Endothelial cell of umbilical vein (primary cell): ENCODE measurements around the gene OPCML. TPM values are rescaled to one million over a fixed set of nuclear protein-coding genes. Genes with fewer than 3 reads are reported as not detected.

Experiments used
- BruUV-seq: library from RNA; stranded (reverse); fragments of 400-500 nt; replicated peaks from 2 replicates; lab custom pipeline; 2021; lab: Mats Ljungman, UMichigan
- CTCF ChIA-PET: fragments of 300-600, 350-600 bp; sonication (Branson Sonifier 250); formaldehyde crosslinking; loops from one replicate; lab custom pipeline; 2021; ENCODE audit warnings: antibody characterized with exemption, inconsistent platforms; lab: Charles Lee
- POLR2A ChIA-PET: fragments of 300-600, 350-600 bp; sonication (Branson Sonifier 250); formaldehyde crosslinking; loops from one replicate; lab custom pipeline; 2021; ENCODE audit warnings: antibody characterized with exemption, inconsistent platforms; lab: Charles Lee
- DNase-seq: peaks from one replicate; pipeline ENCODE4 v3.0.0-alpha.2; 2011; ENCODE audit warnings: low read depth, low spot score
- FAIRE-seq: peaks from 2 replicates; lab custom pipeline; 2011; peaks lifted over from hg19 to GRCh38; lab: Jason Lieb, UNC
- H2AFZ ChIP-seq: 2 replicates; pipeline ENCODE4 v1.6.0; 2012; ENCODE audit warnings: low read depth, low read length, control low read depth, inconsistent platforms
- H3K27ac ChIP-seq: 2 replicates; pipeline ENCODE4 v1.5.1; 2011; ENCODE audit warnings: low read depth, mild to moderate bottlenecking, control low read depth, low read length, moderate library complexity; ENCODE audit not compliant: insufficient read depth
- H3K27me3 ChIP-seq, 2 experiments: 2 replicates each; pipeline versions ENCODE4 v1.6.0 to v1.6.1; 2011; ENCODE audit warnings: low read length in 2 of 2, mixed read lengths in 1 of 2; ENCODE audit not compliant: control insufficient read depth in 2 of 2, insufficient read depth in 2 of 2
- H3K36me3 ChIP-seq, 2 experiments: 2 replicates in 1 of 2; 3 replicates in 1 of 2; pipeline ENCODE4 v1.5.1; 2011; ENCODE audit warnings: low read length in 2 of 2, mild to moderate bottlenecking in 1 of 2, moderate library complexity in 1 of 2; ENCODE audit not compliant: control insufficient read depth in 2 of 2, insufficient read depth in 2 of 2; ENCODE audit errors: extremely low read depth in 1 of 2
- H3K4me1 ChIP-seq: 3 replicates; pipeline ENCODE4 v1.5.1; 2011; ENCODE audit warnings: mild to moderate bottlenecking, low read length; ENCODE audit not compliant: control insufficient read depth, insufficient read depth; ENCODE audit errors: extremely low read depth
- H3K4me2 ChIP-seq: 2 replicates; pipeline ENCODE4 v1.6.1; 2011; ENCODE audit warnings: low read length, control low read depth, mixed read lengths; ENCODE audit not compliant: insufficient read depth
- H3K4me3 ChIP-seq, 3 experiments: fragments of 200-600 bp in 1 of 3; sonication (generic), shearing (Covaris generic) in 1 of 3; replicated peaks in 1 of 3; 2 replicates each; pipeline ENCODE4 v1.5.1; 2011 to 2016; ENCODE audit warnings: control low read depth in 3 of 3, low read length in 3 of 3, mild to moderate bottlenecking in 2 of 3, inconsistent platforms in 1 of 3, low read depth in 1 of 3, moderate library complexity in 1 of 3; ENCODE audit not compliant: insufficient read depth in 1 of 3
- H3K79me2 ChIP-seq: 2 replicates; pipeline ENCODE4 v1.6.0; 2012; ENCODE audit warnings: low read length, inconsistent platforms; ENCODE audit not compliant: control insufficient read depth, insufficient read depth
- H3K9ac ChIP-seq: replicated peaks from 2 replicates; pipeline ENCODE3; 2011; ENCODE audit warnings: low read length, control low read depth; ENCODE audit not compliant: insufficient read depth; ENCODE audit errors: extremely low read depth
- H3K9me1 ChIP-seq: replicated peaks from 3 replicates; pipeline ENCODE4 v1.6.0; 2011; ENCODE audit warnings: mild to moderate bottlenecking, low read length; ENCODE audit not compliant: control insufficient read depth, insufficient read depth; ENCODE audit errors: extremely low read depth
- H3K9me3 ChIP-seq: replicated peaks from 2 replicates; pipeline ENCODE4 v1.5.1; 2012; ENCODE audit warnings: low read length, inconsistent platforms; ENCODE audit not compliant: control insufficient read depth, insufficient read depth
- H4K20me1 ChIP-seq: replicated peaks from 2 replicates; pipeline ENCODE3; 2011; ENCODE audit warnings: mild to moderate bottlenecking, low read length; ENCODE audit not compliant: control insufficient read depth, insufficient read depth; ENCODE audit errors: extremely low read depth
- CTCF ChIP-seq, 2 donors: IDR thresholded peaks; 1 replicate in 1 of 2; 2 replicates in 1 of 2; pipeline ENCODE4 v1.5.1; 2011; ENCODE audit warnings: low read length in 2 of 2, mild to moderate bottlenecking in 2 of 2, moderate library complexity in 2 of 2, control low read depth in 1 of 2, inconsistent platforms in 1 of 2, low read depth in 1 of 2; ENCODE audit not compliant: insufficient read depth in 1 of 2; ENCODE audit errors: extremely low read depth in 1 of 2
- EZH2 ChIP-seq: IDR thresholded peaks from 2 replicates; pipeline ENCODE4 v1.6.1; 2012; ENCODE audit warnings: borderline replicate concordance, low read depth, mild to moderate bottlenecking, moderate library complexity, low read length, inconsistent platforms; ENCODE audit not compliant: severe bottlenecking
- FOS ChIP-seq: IDR thresholded peaks from 2 replicates; pipeline ENCODE4 v1.6.1; 2011; ENCODE audit warnings: mild to moderate bottlenecking, low read length, moderate library complexity, borderline replicate concordance; ENCODE audit not compliant: insufficient read depth
- GATA2 ChIP-seq: IDR thresholded peaks from 2 replicates; pipeline ENCODE4 v1.7.0; 2011; ENCODE audit warnings: low read depth, mild to moderate bottlenecking, moderate library complexity, mixed read lengths, low read length; ENCODE audit not compliant: insufficient read length, insufficient read depth
- JUN ChIP-seq: IDR thresholded peaks from 2 replicates; pipeline ENCODE4 v1.6.1; 2011; ENCODE audit warnings: borderline replicate concordance, low read depth; ENCODE audit not compliant: insufficient read length, insufficient read depth
- MAX ChIP-seq: IDR thresholded peaks from 2 replicates; pipeline ENCODE4 v1.6.1; 2011; ENCODE audit not compliant: insufficient read depth, insufficient read length
- MYC ChIP-seq: IDR thresholded peaks from one replicate; pipeline ENCODE4 v1.6.1; 2011; ENCODE audit warnings: mild to moderate bottlenecking, low read depth, low read length
- POLR2A ChIP-seq: IDR thresholded peaks from 2 replicates; pipeline ENCODE4 v1.6.1; 2012; ENCODE audit warnings: low read depth, mild to moderate bottlenecking, control low read depth, low read length
- POLR2AphosphoS5 ChIP-seq: IDR thresholded peaks from 2 replicates; pipeline ENCODE4 v1.6.1; 2012; ENCODE audit warnings: low read depth, mild to moderate bottlenecking, control low read depth, low read length, moderate library complexity; ENCODE audit not compliant: insufficient read depth
- dilution Hi-C: fragments of 300-500 bp; cut with MboI; formaldehyde crosslinking; loops from one replicate; pipeline ENCODE4 v1.15.0; 2019; ENCODE audit warnings: low sequenced_read_pairs; ENCODE audit not compliant: extremely low pct_ligation_motif_present
- intact Hi-C: fragments of 100-400 bp; cut with micrococcal nuclease; formaldehyde crosslinking; loops from one replicate; pipeline ENCODE4 v1.10.0; 2022
- polyA plus RNA-seq, 4 experiments: library from polyadenylated mRNA; depleted of rRNA in 3 of 4; stranded (reverse) in 3 of 4; unstranded in 1 of 4; fragments of >200 nt; gene quantifications; 2 replicates each; pipeline versions ENCODE4 v1.2.1 to v1.2.3, GENCODE V29; 2011 to 2012; ENCODE audit warnings: missing spikeins in 1 of 4
- total RNA-seq: library from RNA; stranded (reverse); gene quantifications from 2 replicates; pipeline ENCODE4 v1.2.3, GENCODE V29; 2021

The OPCML gene
- total and polyA plus RNA-seq, 2 donors (not counting 3 experiments of a cell fraction or from before 2014, with no cell fraction given) = not detected

GRCh38 chr11:133176748-133177147, 355.6 kb downstream of the OPCML start:
- H3K79me2 ChIP-seq = no peaks in the 10 kb centered on the region
- TF ChIP-seq JUN = no peak
- no peak for TF ChIP-seq CTCF (IDR thresholded peaks at IDR 0.05; ENCODE audit: extremely low read depth in 1 of 2, insufficient read depth in 1 of 2, low read depth in 1 of 2, low read length in 2 of 2)
- no peak for TF ChIP-seq MAX
- no peak for TF ChIP-seq MYC
- no peak for TF ChIP-seq POLR2A
- no peak for TF ChIP-seq POLR2AphosphoS5
- TF ChIP-seq GATA2 = no peak
- TF ChIP-seq FOS = no peak
- no peak for TF ChIP-seq EZH2
- no peak overlapping the region for H3K4me2 ChIP-seq
- DNase-seq (no peak), FAIRE-seq (no peak)
- dilution Hi-C loops = no loop called here
- ChIA-PET POLR2A (no interaction called here), CTCF (no interaction called here)
- no peak overlapping the region for H2AFZ ChIP-seq
- no peaks in the 10 kb centered on the region for H4K20me1 ChIP-seq
- peaks cover 2% of the 10 kb centered on the region for H3K9me3 ChIP-seq
- H3K9ac ChIP-seq = no peak overlapping the region
- intact Hi-C loops = no loop called here
- BruUV-seq = no TSS peak
- H3K36me3 ChIP-seq = no peaks in the 10 kb centered on the region
- no peaks in the 10 kb centered on the region for H3K4me1 ChIP-seq
- H3K27ac ChIP-seq = no peak overlapping the region
- H3K27me3 ChIP-seq = no peaks in the 10 kb centered on the region
- H3K4me3 ChIP-seq = no peak overlapping the region
- no peaks in the 10 kb centered on the region for H3K9me1 ChIP-seq
